Epithelial cell of umbilical artery (primary cell): ENCODE data around the gene PRKRA. TPM values are rescaled to one million over a fixed set of nuclear protein-coding genes. Genes with fewer than 3 reads are reported as not detected.

Experiments used
- total RNA-seq: library from RNA; depleted of rRNA; stranded (reverse); fragments of >200 nt; gene quantifications from 2 replicates; pipeline ENCODE4 v1.2.3, GENCODE V29; 2014

Gene PRKRA
- total RNA-seq: 28.0 and 35.7 TPM in 2 replicates

GRCh38 chr2:178450774-178451525, at the start of gene PRKRA, which contains the start of gene PJVK:
TSS of gene PRKRA (minus strand) at chr2:178451175. CDS start at chr2:178451030, 145 bp downstream.
TSS of gene PJVK (plus strand) at chr2:178451378. CDS start at chr2:178453410, 2,032 bp downstream.

GRCh38 chr2:178480227-178481181, 29.5 kb upstream of the PRKRA start, which contains the start of gene PLEKHA3:
TSS of gene PLEKHA3 (plus strand) at chr2:178480457. CDS start at chr2:178480870, 413 bp downstream.

GRCh38 chr2:178478439-178479274, 27.7 kb upstream of the PRKRA start, which contains the start of gene FKBP7:
TSS of gene FKBP7 (minus strand) at chr2:178478600. CDS start at chr2:178478499, 101 bp downstream.

Other genes with a start within 250 kb of the PRKRA start
- 0.30 and 0.65 TPM in 2 replicates for gene PJVK, start 203 bp upstream of the PRKRA start, total RNA-seq
- gene FKBP7, start 27.4 kb upstream of the PRKRA start, total RNA-seq: 25.4 and 25.7 TPM in 2 replicates
- gene PLEKHA3, start 29.3 kb upstream of the PRKRA start, total RNA-seq: 6.2 and 7.0 TPM in 2 replicates